ENCODE results near the gene CHST11. TPM values are rescaled to one million over a fixed set of nuclear protein-coding genes. Genes with fewer than 3 reads are reported as not detected.
A peak's percentile ranks its signal among the peaks of the same experiment; 100 is the strongest.

Gene CHST11
- total RNA-seq, 2 experiments from 2014 or later, result 53.4 to 53.6 TPM

DNA sequence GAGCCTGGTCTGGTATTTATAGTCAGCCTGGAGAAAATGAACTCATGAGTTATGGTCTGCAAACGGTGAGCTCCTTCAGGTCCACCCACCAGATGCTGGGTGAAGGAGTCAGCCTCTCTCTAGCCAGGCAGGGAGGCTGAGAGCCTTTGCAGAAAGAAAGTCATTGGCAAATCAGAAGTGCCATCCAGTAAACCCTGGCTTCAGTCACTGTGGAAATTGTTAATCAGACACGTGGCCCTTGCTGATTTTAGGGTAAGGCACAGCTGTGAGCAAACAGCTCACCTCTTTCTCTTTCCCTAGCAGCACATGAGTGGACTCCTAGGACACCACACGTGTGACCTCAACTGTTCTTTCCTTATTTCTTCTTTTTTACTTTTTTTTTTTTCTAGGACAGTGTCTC lies 44.9 kb downstream of the CHST11 start:
- H3K4me1 Mint-ChIP-seq (ENCODE audit: low read depth), result peaks cover 97% of the 10 kb centered on the region
- intact Hi-C loops (cut with DNase I, micrococcal nuclease), result loop anchor here in 1 of 2 experiments (2.0 kb wide), 1 partner anchor 43 kb away; no protein-coding TSS in a partner anchor
- Histone ChIP-seq H3K4me3 (ENCODE audit: low read length) (no peak overlapping the region), H3K9me3 (ENCODE audit: control insufficient read depth in 1 of 2, insufficient read depth in 1 of 2, low read length in 2 of 2) (no peaks in the 10 kb centered on the region), H3K27ac (ENCODE audit: low read depth in 1 of 2, low read length in 2 of 2) (no peak overlapping the region), H3K27me3 (ENCODE audit: control insufficient read depth in 1 of 2, insufficient read depth in 2 of 2, low read length in 2 of 2) (no peaks in the 10 kb centered on the region), H3K36me3 (ENCODE audit: insufficient read depth, low read length) (peaks cover 6% of the 10 kb centered on the region), H3K4me1 (ENCODE audit: insufficient read depth, low read length) (peaks cover 75% of the 10 kb centered on the region)
- DNase-seq (no peak), ATAC-seq (ENCODE audit: poor library complexity) (no peak)
- TF ChIP-seq, protein P1, sequence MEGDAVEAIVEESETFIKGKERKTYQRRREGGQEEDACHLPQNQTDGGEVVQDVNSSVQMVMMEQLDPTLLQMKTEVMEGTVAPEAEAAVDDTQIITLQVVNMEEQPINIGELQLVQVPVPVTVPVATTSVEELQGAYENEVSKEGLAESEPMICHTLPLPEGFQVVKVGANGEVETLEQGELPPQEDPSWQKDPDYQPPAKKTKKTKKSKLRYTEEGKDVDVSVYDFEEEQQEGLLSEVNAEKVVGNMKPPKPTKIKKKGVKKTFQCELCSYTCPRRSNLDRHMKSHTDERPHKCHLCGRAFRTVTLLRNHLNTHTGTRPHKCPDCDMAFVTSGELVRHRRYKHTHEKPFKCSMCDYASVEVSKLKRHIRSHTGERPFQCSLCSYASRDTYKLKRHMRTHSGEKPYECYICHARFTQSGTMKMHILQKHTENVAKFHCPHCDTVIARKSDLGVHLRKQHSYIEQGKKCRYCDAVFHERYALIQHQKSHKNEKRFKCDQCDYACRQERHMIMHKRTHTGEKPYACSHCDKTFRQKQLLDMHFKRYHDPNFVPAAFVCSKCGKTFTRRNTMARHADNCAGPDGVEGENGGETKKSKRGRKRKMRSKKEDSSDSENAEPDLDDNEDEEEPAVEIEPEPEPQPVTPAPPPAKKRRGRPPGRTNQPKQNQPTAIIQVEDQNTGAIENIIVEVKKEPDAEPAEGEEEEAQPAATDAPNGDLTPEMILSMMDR (IDR thresholded peaks at IDR 0.05), result no peak
- peaks cover 9% of the 10 kb centered on the region for H3K36me3 Mint-ChIP-seq (ENCODE audit: low read depth)
- no peak overlapping the region for H3K27ac Mint-ChIP-seq
- H3K9me3 Mint-ChIP-seq, result no peaks in the 10 kb centered on the region
- peak overlapping the region; percentile 5 for H3K4me3 Mint-ChIP-seq
- H3K27me3 Mint-ChIP-seq, result no peaks in the 10 kb centered on the region
- POLR2A ChIA-PET, result interaction anchor here (2.2 kb wide), 1 partner anchor 42 kb away, joined by 10 read pairs; no protein-coding TSS in a partner anchor
- CTCF ChIA-PET, result interaction anchor here (0.9 to 1.4 kb wide), 3 partner anchors 8 to 120 kb away, joined by 3 to 7 read pairs (median 3); no protein-coding TSS in a partner anchor

- no peak for ATAC-seq (ENCODE audit: poor library complexity)
- ChIA-PET POLR2A (interaction anchor here (2.2 kb wide), 1 partner anchor 43 kb away, joined by 10 read pairs; no protein-coding TSS in a partner anchor), CTCF (interaction anchor here (1.1 kb wide), 1 partner anchor 8 kb away, joined by 3 read pairs; no protein-coding TSS in a partner anchor)
- DNase-seq, result no peak
- no peaks in the 10 kb centered on the region for H3K27me3 ChIP-seq (ENCODE audit: control insufficient read depth in 1 of 2, insufficient read depth in 2 of 2, low read length in 2 of 2)
- TF ChIP-seq, protein P1 (IDR thresholded peaks at IDR 0.05), result no peak
- peaks cover 6% of the 10 kb centered on the region for H3K36me3 ChIP-seq (ENCODE audit: insufficient read depth, low read length)
- intact Hi-C loops (cut with DNase I, micrococcal nuclease), result loop anchor here in 1 of 2 experiments (2.0 kb wide), 1 partner anchor 43 kb away; no protein-coding TSS in a partner anchor
- Mint-ChIP-seq H3K9me3 (no peaks in the 10 kb centered on the region), H3K4me1 (ENCODE audit: low read depth) (peaks cover 97% of the 10 kb centered on the region), H3K4me3 (peak overlapping the region; percentile 5), H3K36me3 (ENCODE audit: low read depth) (peaks cover 9% of the 10 kb centered on the region), H3K27ac (no peak overlapping the region), H3K27me3 (no peaks in the 10 kb centered on the region)
- peaks cover 75% of the 10 kb centered on the region for H3K4me1 ChIP-seq (ENCODE audit: insufficient read depth, low read length)
- H3K27ac ChIP-seq (ENCODE audit: low read depth in 1 of 2, low read length in 2 of 2), result no peak overlapping the region
- no peak overlapping the region for H3K4me3 ChIP-seq (ENCODE audit: low read length)
- H3K9me3 ChIP-seq (ENCODE audit: control insufficient read depth in 1 of 2, insufficient read depth in 1 of 2, low read length in 2 of 2), result no peaks in the 10 kb centered on the region
Measured at GRCh38 chr12:104502217-104502616, 45.5 kb downstream of the CHST11 start.

DNA sequence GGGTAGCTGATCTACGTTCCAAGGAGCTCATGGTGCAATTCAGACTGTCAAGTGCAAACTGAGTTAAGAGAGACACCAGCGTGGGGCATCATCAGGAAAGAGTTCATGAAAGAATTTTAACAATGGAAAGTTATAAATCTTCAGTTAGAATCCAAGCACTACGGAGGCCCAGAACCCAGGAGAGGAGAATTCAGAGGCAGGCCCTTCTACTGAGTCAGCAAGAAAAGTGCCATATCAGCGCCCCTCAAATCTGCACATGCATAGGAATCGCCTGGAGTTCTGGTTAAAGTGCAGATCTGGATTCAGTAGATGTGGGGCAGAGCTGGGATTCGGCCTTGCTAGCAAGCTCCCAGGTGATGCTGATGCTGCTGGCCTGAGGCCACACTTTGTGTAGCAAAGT lies 45.9 kb downstream of the CHST11 start:
- CTCF ChIA-PET, result interaction anchor here (1.1 kb wide), 1 partner anchor 7 kb away, joined by 3 read pairs; no protein-coding TSS in a partner anchor
- H3K4me3 ChIP-seq (ENCODE audit: low read length), result no peak overlapping the region

More for the DNA sequence above, 45.9 kb downstream of the CHST11 start:
- peaks cover 75% of the 10 kb centered on the region for H3K4me1 ChIP-seq (ENCODE audit: insufficient read depth, low read length)
- peaks cover 6% of the 10 kb centered on the region for H3K36me3 ChIP-seq (ENCODE audit: insufficient read depth, low read length)
- TF ChIP-seq, protein P1 (IDR thresholded peaks at IDR 0.05), result no peak
- DNase-seq (no peak), ATAC-seq (ENCODE audit: poor library complexity) (no peak)
- no peaks in the 10 kb centered on the region for H3K27me3 Mint-ChIP-seq
- no peaks in the 10 kb centered on the region for H3K27me3 ChIP-seq (ENCODE audit: control insufficient read depth in 1 of 2, insufficient read depth in 2 of 2, low read length in 2 of 2)
- H3K27ac ChIP-seq (ENCODE audit: low read depth in 1 of 2, low read length in 2 of 2), result no peak overlapping the region
- intact Hi-C loops (cut with DNase I, micrococcal nuclease), result loop anchor here in 1 of 2 experiments (2.0 kb wide), 1 partner anchor 44 kb away; no protein-coding TSS in a partner anchor
- H3K36me3 Mint-ChIP-seq (ENCODE audit: low read depth), result peaks cover 9% of the 10 kb centered on the region
- peaks cover 97% of the 10 kb centered on the region for H3K4me1 Mint-ChIP-seq (ENCODE audit: low read depth)
- H3K27ac Mint-ChIP-seq, result peak overlapping the region; percentile 19
- H3K9me3 ChIP-seq (ENCODE audit: control insufficient read depth in 1 of 2, insufficient read depth in 1 of 2, low read length in 2 of 2), result no peaks in the 10 kb centered on the region
- H3K4me3 Mint-ChIP-seq, result no peak overlapping the region
- no peaks in the 10 kb centered on the region for H3K9me3 Mint-ChIP-seq
- POLR2A ChIA-PET, result no interaction called here

All from CD4-positive, alpha-beta T cell (primary cell).